Stimulated activated naive B cell treated with anti-CD40 and anti-IgM and Interleukin-4, amounts not matched to agents 10 μg/mL and 1 μg/mL and 100 μg/mL, for 72 hours (primary cell): ENCODE data around the gene SETMAR.
"Not testable (repeated sequence)": the region's sequence is repeated elsewhere in the genome, so short reads cannot be mapped to it uniquely, and the experiment has no call there.

Experiments
- ATAC-seq, 2 donors: fragments of 150-1000 bp; cut with Tn5 transposase; replicated peaks; 2 replicates each; pipeline ENCODE4 v1.10.0; 2021; ENCODE audit warnings: moderate library complexity in 1 of 2
- DNase-seq: peaks from one replicate; pipeline ENCODE4 v3.0.0; 2021
- H3K27ac Mint-ChIP-seq: one replicate; pipeline ENCODE4 v1.8.0; 2022; ENCODE audit warnings: mild to moderate bottlenecking, mixed read lengths
- H3K27me3 Mint-ChIP-seq, 2 donors: one replicate each; pipeline ENCODE4 v1.8.0; 2022; ENCODE audit warnings: mixed read lengths in 2 of 2
- H3K36me3 Mint-ChIP-seq, 2 donors: one replicate each; pipeline ENCODE4 v1.8.0; 2022; ENCODE audit warnings: mixed read lengths in 2 of 2, mild to moderate bottlenecking in 1 of 2
- H3K4me1 Mint-ChIP-seq, 2 donors: one replicate each; pipeline ENCODE4 v1.8.0; 2022; ENCODE audit warnings: mixed read lengths in 2 of 2, mild to moderate bottlenecking in 1 of 2
- H3K4me3 Mint-ChIP-seq, 2 donors: one replicate each; pipeline ENCODE4 v1.8.0; 2022; ENCODE audit warnings: mild to moderate bottlenecking in 2 of 2, mixed read lengths in 2 of 2, moderate library complexity in 1 of 2
- H3K9me3 Mint-ChIP-seq, 2 donors: one replicate each; pipeline ENCODE4 v1.8.0; 2022; ENCODE audit warnings: mixed read lengths in 2 of 2, mild to moderate bottlenecking in 1 of 2

SETMAR gene

GRCh38 chr3:4303187-4304123 lies at the start of gene SETMAR:
TSS of gene SETMAR (plus strand) at chr3:4303369. CDS start at chr3:4303371, 2 bp downstream.
- Mint-ChIP-seq H3K4me3 (peak within 1 kb of the TSS; percentile 92 to 98), H3K36me3 (peaks cover 3 to 21% of the 10 kb centered on the region in 2 donors), H3K4me1 (peaks cover 6 to 21% of the 10 kb centered on the region in 2 donors), H3K27me3 (no peaks in the 10 kb centered on the region), H3K9me3 (peaks cover 4% of the 10 kb centered on the region in 2 donors), H3K27ac (peak within 1 kb of the TSS; percentile 97)
- DNase-seq, result peak; percentile 79
- peak; percentile 95 to 96 for ATAC-seq

GRCh38 chr3:4261406-4261805 lies 41.8 kb upstream of the SETMAR start:
- H3K4me1 Mint-ChIP-seq, result no peaks in the 10 kb centered on the region

GRCh38 chr3:4264040-4264439 lies 39.1 kb upstream of the SETMAR start:
- Mint-ChIP-seq H3K36me3 (peaks cover 0 to 1% of the 10 kb centered on the region in 2 donors), H3K4me1 (no peaks in the 10 kb centered on the region), H3K27me3 (no peaks in the 10 kb centered on the region), H3K27ac (no peak overlapping the region), H3K9me3 (no peaks in the 10 kb centered on the region), H3K4me3 (no peak overlapping the region)
- ATAC-seq (no peak), DNase-seq (no peak)

More at GRCh38 chr3:4261406-4261805, 41.8 kb upstream of the SETMAR start:
- Mint-ChIP-seq H3K9me3 (no peaks in the 10 kb centered on the region), H3K4me3 (no peak overlapping the region), H3K27ac (no peak overlapping the region), H3K36me3 (peaks cover 0 to 1% of the 10 kb centered on the region in 2 donors), H3K27me3 (no peaks in the 10 kb centered on the region)
- DNase-seq (no peak), ATAC-seq (no peak)

- H3K9me3 Mint-ChIP-seq, result no peaks in the 10 kb centered on the region
Observed at GRCh38 chr3:4270720-4271119, 32.4 kb upstream of the SETMAR start.

GRCh38 chr3:4271834-4272233 lies 31.3 kb upstream of the SETMAR start:
- no peak for DNase-seq
- Mint-ChIP-seq H3K27ac (no peak overlapping the region), H3K4me3 (no peak overlapping the region), H3K36me3 (no peaks in the 10 kb centered on the region), H3K4me1 (peaks cover 5 to 13% of the 10 kb centered on the region in 2 donors), H3K9me3 (no peaks in the 10 kb centered on the region), H3K27me3 (no peaks in the 10 kb centered on the region)
- no peak for ATAC-seq

More at GRCh38 chr3:4270720-4271119, 32.4 kb upstream of the SETMAR start:
- no peaks in the 10 kb centered on the region for H3K27me3 Mint-ChIP-seq
- H3K36me3 Mint-ChIP-seq, result no peaks in the 10 kb centered on the region
- peaks cover 5 to 13% of the 10 kb centered on the region in 2 donors for H3K4me1 Mint-ChIP-seq
- H3K27ac Mint-ChIP-seq, result no peak overlapping the region
- peak in 1 of 2 donors; percentile 34 for ATAC-seq
- no peak overlapping the region for H3K4me3 Mint-ChIP-seq
- DNase-seq, result no peak

GRCh38 chr3:4279516-4280105 lies 23.6 kb upstream of the SETMAR start:
- H3K36me3 Mint-ChIP-seq, result no peaks in the 10 kb centered on the region
- DNase-seq (no peak), ATAC-seq (no peak)
- no peaks in the 10 kb centered on the region for H3K4me1 Mint-ChIP-seq
- H3K27me3 Mint-ChIP-seq, result no peaks in the 10 kb centered on the region
- H3K4me3 Mint-ChIP-seq, result no peak overlapping the region
- no peak overlapping the region for H3K27ac Mint-ChIP-seq
- H3K9me3 Mint-ChIP-seq, result no peaks in the 10 kb centered on the region

- Mint-ChIP-seq H3K4me1 (no peaks in the 10 kb centered on the region), H3K9me3 (no peaks in the 10 kb centered on the region), H3K36me3 (no peaks in the 10 kb centered on the region), H3K27ac (no peak overlapping the region), H3K4me3 (no peak overlapping the region), H3K27me3 (no peaks in the 10 kb centered on the region)
- ATAC-seq (no peak), DNase-seq (no peak)
Observed at GRCh38 chr3:4281991-4282390, 21.2 kb upstream of the SETMAR start.

GRCh38 chr3:4284865-4285264 lies 18.3 kb upstream of the SETMAR start:
- H3K27me3 Mint-ChIP-seq, result no peaks in the 10 kb centered on the region
- H3K9me3 Mint-ChIP-seq, result no peaks in the 10 kb centered on the region
- no peaks in the 10 kb centered on the region for H3K4me1 Mint-ChIP-seq
- DNase-seq (no peak), ATAC-seq (no peak)
- no peak overlapping the region for H3K4me3 Mint-ChIP-seq
- no peaks in the 10 kb centered on the region for H3K36me3 Mint-ChIP-seq
- no peak overlapping the region for H3K27ac Mint-ChIP-seq

- no peak overlapping the region for H3K27ac Mint-ChIP-seq
- ATAC-seq, result no peak
- no peak for DNase-seq
- H3K4me3 Mint-ChIP-seq, result no peak overlapping the region
- H3K4me1 Mint-ChIP-seq, result peaks cover 0 to 2% of the 10 kb centered on the region in 2 donors
- H3K9me3 Mint-ChIP-seq, result no peaks in the 10 kb centered on the region
- H3K27me3 Mint-ChIP-seq, result no peaks in the 10 kb centered on the region
- no peaks in the 10 kb centered on the region for H3K36me3 Mint-ChIP-seq
Observed at GRCh38 chr3:4289044-4289443, 14.1 kb upstream of the SETMAR start.

GRCh38 chr3:4290272-4290893 lies 12.8 kb upstream of the SETMAR start:
- DNase-seq (peak; percentile 11), ATAC-seq (no peak)
- H3K9me3 Mint-ChIP-seq, result no peaks in the 10 kb centered on the region
- peaks cover 0 to 2% of the 10 kb centered on the region in 2 donors for H3K4me1 Mint-ChIP-seq
- no peak overlapping the region for H3K4me3 Mint-ChIP-seq
- no peaks in the 10 kb centered on the region for H3K36me3 Mint-ChIP-seq
- H3K27ac Mint-ChIP-seq, result no peak overlapping the region
- H3K27me3 Mint-ChIP-seq, result no peaks in the 10 kb centered on the region

GRCh38 chr3:4292301-4292700 lies 10.9 kb upstream of the SETMAR start:
- Mint-ChIP-seq H3K9me3 (no peaks in the 10 kb centered on the region), H3K27me3 (no peaks in the 10 kb centered on the region), H3K4me3 (no peak overlapping the region), H3K4me1 (peaks cover 0 to 2% of the 10 kb centered on the region in 2 donors), H3K27ac (no peak overlapping the region), H3K36me3 (no peaks in the 10 kb centered on the region)
- DNase-seq (no peak), ATAC-seq (no peak)

- DNase-seq (no peak), ATAC-seq (no peak)
- no peaks in the 10 kb centered on the region for H3K9me3 Mint-ChIP-seq
- H3K27me3 Mint-ChIP-seq, result no peaks in the 10 kb centered on the region
- no peak overlapping the region for H3K4me3 Mint-ChIP-seq
- H3K27ac Mint-ChIP-seq, result no peak overlapping the region
- H3K4me1 Mint-ChIP-seq, result peaks cover 0 to 2% of the 10 kb centered on the region in 2 donors
- H3K36me3 Mint-ChIP-seq, result no peaks in the 10 kb centered on the region
Observed at GRCh38 chr3:4294616-4295327, 8.4 kb upstream of the SETMAR start.

- not testable (repeated sequence) for H3K4me1 Mint-ChIP-seq, ATAC-seq, H3K27ac Mint-ChIP-seq, H3K9me3 Mint-ChIP-seq, H3K4me3 Mint-ChIP-seq, H3K27me3 Mint-ChIP-seq, DNase-seq
- peaks cover 3 to 14% of the 10 kb centered on the region in 2 donors for H3K36me3 Mint-ChIP-seq
Observed at GRCh38 chr3:4296454-4296853, 6.7 kb upstream of the SETMAR start.

- H3K4me3 Mint-ChIP-seq, result no peak overlapping the region
- no peak overlapping the region for H3K27ac Mint-ChIP-seq
- DNase-seq (no peak), ATAC-seq (no peak)
- H3K36me3 Mint-ChIP-seq, result peaks cover 3 to 17% of the 10 kb centered on the region in 2 donors
- H3K27me3 Mint-ChIP-seq, result no peaks in the 10 kb centered on the region
- H3K9me3 Mint-ChIP-seq, result peaks cover 2 to 4% of the 10 kb centered on the region in 2 donors
- H3K4me1 Mint-ChIP-seq, result peaks cover 0 to 5% of the 10 kb centered on the region in 2 donors
Observed at GRCh38 chr3:4297486-4297885, 5.7 kb upstream of the SETMAR start.
